Keratinocyte (primary cell): Measurements from ENCODE around the gene ATP5ME. TPM values are rescaled to one million over a fixed set of nuclear protein-coding genes. Genes with fewer than 3 reads are reported as not detected.

Source experiments
- DNase-seq: peaks from one replicate; pipeline ENCODE4 v3.0.0-alpha.2; 2011; ENCODE audit warnings: low read depth, missing footprints, low spot score
- FAIRE-seq: peaks from 2 replicates; lab custom pipeline; 2011; peaks lifted over from hg19 to GRCh38; lab: Jason Lieb, UNC
- H2AFZ ChIP-seq: 2 replicates; pipeline ENCODE4 v1.6.0; 2012; ENCODE audit warnings: low read length, control low read depth, inconsistent platforms; ENCODE audit not compliant: control insufficient read depth
- H3K27ac ChIP-seq: 2 replicates; pipeline ENCODE4 v1.5.1; 2011; ENCODE audit warnings: low read length; ENCODE audit not compliant: control insufficient read depth, insufficient read depth
- H3K27me3 ChIP-seq: 3 replicates; pipeline ENCODE4 v1.6.0; 2011; ENCODE audit warnings: low read length; ENCODE audit not compliant: control insufficient read depth, insufficient read depth; ENCODE audit errors: extremely low read depth
- H3K36me3 ChIP-seq, 2 experiments: 2 replicates in 1 of 2; 3 replicates in 1 of 2; pipeline ENCODE4 v1.5.1; 2011; ENCODE audit warnings: low read length in 2 of 2, mild to moderate bottlenecking in 1 of 2; ENCODE audit not compliant: control insufficient read depth in 2 of 2, insufficient read depth in 2 of 2; ENCODE audit errors: extremely low read depth in 1 of 2
- H3K4me1 ChIP-seq: 3 replicates; pipeline ENCODE4 v1.5.1; 2011; ENCODE audit warnings: low read length; ENCODE audit not compliant: control insufficient read depth, insufficient read depth; ENCODE audit errors: extremely low read depth
- H3K4me2 ChIP-seq: 3 replicates; pipeline ENCODE4 v1.6.0; 2011; ENCODE audit warnings: low read depth, low read length; ENCODE audit not compliant: control insufficient read depth, insufficient read depth; ENCODE audit errors: extremely low read depth
- H3K4me3 ChIP-seq, 3 experiments: fragments of 200-600 bp in 1 of 3; sonication (generic) in 1 of 3; 2 replicates in 2 of 3; 3 replicates in 1 of 3; pipeline ENCODE4 v1.5.1; 2011 to 2016; ENCODE audit warnings: low read length in 3 of 3, mild to moderate bottlenecking in 3 of 3, control low read depth in 2 of 3, inconsistent platforms in 1 of 3, low read depth in 1 of 3, mixed read lengths in 1 of 3, mixed run types in 1 of 3, moderate library complexity in 1 of 3; ENCODE audit not compliant: control insufficient read depth in 2 of 3, insufficient read depth in 2 of 3; ENCODE audit errors: extremely low read depth in 1 of 3
- H3K79me2 ChIP-seq: 2 replicates; pipeline ENCODE4 v1.6.0; 2012; ENCODE audit warnings: low read length; ENCODE audit not compliant: control insufficient read depth, insufficient read depth
- H3K9ac ChIP-seq: 3 replicates; pipeline ENCODE4 v1.6.0; 2011; ENCODE audit warnings: low read length; ENCODE audit not compliant: control insufficient read depth, insufficient read depth; ENCODE audit errors: extremely low read depth
- H3K9me1 ChIP-seq: 3 replicates; pipeline ENCODE4 v1.6.0; 2011; ENCODE audit warnings: low read length; ENCODE audit not compliant: control insufficient read depth, insufficient read depth; ENCODE audit errors: extremely low read depth
- H3K9me3 ChIP-seq: 2 replicates; pipeline ENCODE4 v1.5.1; 2012; ENCODE audit warnings: low read depth, low read length; ENCODE audit not compliant: control insufficient read depth
- H4K20me1 ChIP-seq: 3 replicates; pipeline ENCODE4 v1.6.0; 2011; ENCODE audit warnings: low read length; ENCODE audit not compliant: control insufficient read depth, insufficient read depth; ENCODE audit errors: extremely low read depth
- EZH2 ChIP-seq: IDR thresholded peaks from one replicate; pipeline ENCODE4 v1.6.1; 2012; ENCODE audit warnings: inconsistent platforms, mild to moderate bottlenecking, low read length, moderate library complexity
- dilution Hi-C: fragments of 300-500 bp; cut with MboI; formaldehyde crosslinking; loops from one replicate; pipeline ENCODE4 v1.7.0; 2020; ENCODE audit warnings: low sequenced_read_pairs; ENCODE audit not compliant: extremely low pct_ligation_motif_present
- polyA plus RNA-seq, 5 experiments: library from polyadenylated mRNA; depleted of rRNA in 3 of 5; stranded (reverse) in 3 of 5; stranded (forward) in 1 of 5; unstranded in 1 of 5; fragments of >200 nt; gene quantifications; 1 replicate in 1 of 5; 2 replicates in 3 of 5; 3 replicates in 1 of 5; pipeline versions ENCODE4 v1.2.1 to v1.2.3, GENCODE V29; 2011 to 2012; ENCODE audit warnings: missing spikeins in 2 of 5, low read depth in 1 of 5, low replicate concordance in 1 of 5
- TF ChIP-seq, protein P1 (sequence below), 3 experiments: IDR thresholded peaks in 1 of 3; conservative IDR thresholded peaks in 1 of 3; optimal IDR thresholded peaks in 1 of 3; 2 replicates in 2 of 3; 3 replicates in 1 of 3; pipeline versions ENCODE3 to v1.5.1; 2011; ENCODE audit warnings: low read length in 3 of 3, mild to moderate bottlenecking in 3 of 3, moderate library complexity in 2 of 3, control low read depth in 1 of 3, inconsistent platforms in 1 of 3; ENCODE audit not compliant: insufficient read depth in 2 of 3; ENCODE audit errors: extremely low read depth in 1 of 3

ATP5ME gene
- polyA plus RNA-seq, 1 donor (not counting 4 experiments of a cell fraction or from before 2014, with no cell fraction given), result 438 TPM

DNA sequence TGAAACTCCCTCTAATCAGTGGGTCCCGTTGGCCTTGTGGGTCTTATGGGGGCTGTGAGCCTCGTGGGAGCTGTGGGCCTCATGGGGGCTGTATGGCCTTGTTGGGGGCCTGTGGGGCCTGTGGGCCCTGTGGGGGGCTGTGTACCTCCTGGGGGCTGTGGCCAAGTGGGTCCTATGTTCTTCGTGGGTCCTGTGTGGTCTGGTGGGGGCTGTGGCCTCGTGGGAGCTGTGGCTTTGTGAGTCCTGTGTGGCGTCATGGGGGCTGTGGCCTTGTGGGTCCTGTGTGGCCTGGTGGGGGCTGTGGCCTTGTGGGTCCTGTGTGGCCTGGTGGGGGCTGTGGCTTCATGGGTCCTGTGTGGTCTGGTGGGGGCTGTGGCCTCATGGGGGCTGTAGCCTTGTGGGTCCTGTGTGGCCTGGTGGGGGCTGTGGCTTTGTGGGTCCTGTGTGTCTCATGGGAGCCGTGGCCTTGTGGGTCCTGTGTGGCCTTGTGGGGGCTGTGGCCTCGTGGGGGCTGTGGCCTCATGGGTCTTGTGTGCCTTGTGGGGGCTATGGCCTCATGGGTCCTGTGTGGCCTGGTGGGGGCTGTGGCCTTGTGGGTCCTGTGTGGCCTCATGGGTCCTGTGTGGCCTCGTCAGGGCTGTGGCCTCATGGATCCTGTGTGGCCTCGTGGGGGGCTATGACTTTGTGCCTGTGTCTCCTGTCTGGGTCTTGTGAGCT lies 39.0 kb upstream of the ATP5ME start:
- Histone ChIP-seq H3K9me3 (no peaks in the 10 kb centered on the region), H3K9ac (no peak overlapping the region), H3K9me1 (peaks cover 4% of the 10 kb centered on the region), H4K20me1 (peaks cover 7% of the 10 kb centered on the region), H3K4me1 (peaks cover 2% of the 10 kb centered on the region), H3K27me3 (no peaks in the 10 kb centered on the region), H3K79me2 (peaks cover 81% of the 10 kb centered on the region), H3K4me3 (no peak overlapping the region), H3K27ac (no peak overlapping the region), H2AFZ (no peak overlapping the region), H3K36me3 (peaks cover 5 to 12% of the 10 kb centered on the region in 2 experiments), H3K4me2 (no peak overlapping the region)
- DNase-seq (no peak), FAIRE-seq (no peak)
- dilution Hi-C loops, result no loop called here
- TF ChIP-seq EZH2, result no peak
- TF ChIP-seq, protein P1, sequence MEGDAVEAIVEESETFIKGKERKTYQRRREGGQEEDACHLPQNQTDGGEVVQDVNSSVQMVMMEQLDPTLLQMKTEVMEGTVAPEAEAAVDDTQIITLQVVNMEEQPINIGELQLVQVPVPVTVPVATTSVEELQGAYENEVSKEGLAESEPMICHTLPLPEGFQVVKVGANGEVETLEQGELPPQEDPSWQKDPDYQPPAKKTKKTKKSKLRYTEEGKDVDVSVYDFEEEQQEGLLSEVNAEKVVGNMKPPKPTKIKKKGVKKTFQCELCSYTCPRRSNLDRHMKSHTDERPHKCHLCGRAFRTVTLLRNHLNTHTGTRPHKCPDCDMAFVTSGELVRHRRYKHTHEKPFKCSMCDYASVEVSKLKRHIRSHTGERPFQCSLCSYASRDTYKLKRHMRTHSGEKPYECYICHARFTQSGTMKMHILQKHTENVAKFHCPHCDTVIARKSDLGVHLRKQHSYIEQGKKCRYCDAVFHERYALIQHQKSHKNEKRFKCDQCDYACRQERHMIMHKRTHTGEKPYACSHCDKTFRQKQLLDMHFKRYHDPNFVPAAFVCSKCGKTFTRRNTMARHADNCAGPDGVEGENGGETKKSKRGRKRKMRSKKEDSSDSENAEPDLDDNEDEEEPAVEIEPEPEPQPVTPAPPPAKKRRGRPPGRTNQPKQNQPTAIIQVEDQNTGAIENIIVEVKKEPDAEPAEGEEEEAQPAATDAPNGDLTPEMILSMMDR (optimal IDR thresholded peaks at IDR 0.05 in 1 of 3, IDR thresholded peaks at IDR 0.05 in 1 of 3, conservative IDR thresholded peaks at IDR 0.05 in 1 of 3; ENCODE audit: extremely low read depth in 1 of 3, insufficient read depth in 2 of 3, low read length in 3 of 3), result no peak

DNA sequence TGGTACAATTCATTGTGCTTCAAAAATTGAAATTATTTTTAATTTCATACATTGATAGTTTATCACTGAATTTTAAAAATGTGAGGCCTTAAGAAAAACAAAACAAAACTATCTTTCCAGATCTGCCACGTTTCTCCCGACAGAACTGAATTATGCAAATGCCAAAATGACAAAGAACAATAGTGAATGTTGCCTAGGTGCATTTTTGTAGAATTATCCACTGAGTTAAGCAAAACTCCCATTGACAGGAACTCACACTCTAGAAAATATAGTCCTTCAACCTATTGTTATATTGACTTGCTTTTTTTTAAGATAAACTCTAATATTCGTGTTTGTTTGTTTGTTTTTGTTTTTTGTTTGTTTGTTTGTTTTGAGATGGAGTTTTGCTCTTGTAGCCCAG lies 38.0 kb upstream of the ATP5ME start:
- H3K36me3 ChIP-seq, result peaks cover 5 to 12% of the 10 kb centered on the region in 2 experiments
- no peak overlapping the region for H3K4me2 ChIP-seq
- H3K9me1 ChIP-seq, result peaks cover 4% of the 10 kb centered on the region
- no peaks in the 10 kb centered on the region for H3K27me3 ChIP-seq
- dilution Hi-C loops, result no loop called here
- H2AFZ ChIP-seq, result no peak overlapping the region
- H3K9me3 ChIP-seq, result no peaks in the 10 kb centered on the region
- H3K4me3 ChIP-seq, result no peak overlapping the region
- no peak overlapping the region for H3K27ac ChIP-seq
- DNase-seq, result no peak
- TF ChIP-seq, protein P1 (optimal IDR thresholded peaks at IDR 0.05 in 1 of 3, IDR thresholded peaks at IDR 0.05 in 1 of 3, conservative IDR thresholded peaks at IDR 0.05 in 1 of 3; ENCODE audit: extremely low read depth in 1 of 3, insufficient read depth in 2 of 3, low read length in 3 of 3), result no peak
- no peak for TF ChIP-seq EZH2
- peaks cover 76% of the 10 kb centered on the region for H3K79me2 ChIP-seq
- peaks cover 5% of the 10 kb centered on the region for H3K4me1 ChIP-seq
- H4K20me1 ChIP-seq, result peaks cover 4% of the 10 kb centered on the region
- H3K9ac ChIP-seq, result no peak overlapping the region
- FAIRE-seq, result no peak
